ENCODE data around the gene GPRASP3.
"Not testable (repeated sequence)": the region's sequence is repeated elsewhere in the genome, so short reads cannot be mapped to it uniquely, and the experiment has no call there.

GPRASP3 gene, protein sequence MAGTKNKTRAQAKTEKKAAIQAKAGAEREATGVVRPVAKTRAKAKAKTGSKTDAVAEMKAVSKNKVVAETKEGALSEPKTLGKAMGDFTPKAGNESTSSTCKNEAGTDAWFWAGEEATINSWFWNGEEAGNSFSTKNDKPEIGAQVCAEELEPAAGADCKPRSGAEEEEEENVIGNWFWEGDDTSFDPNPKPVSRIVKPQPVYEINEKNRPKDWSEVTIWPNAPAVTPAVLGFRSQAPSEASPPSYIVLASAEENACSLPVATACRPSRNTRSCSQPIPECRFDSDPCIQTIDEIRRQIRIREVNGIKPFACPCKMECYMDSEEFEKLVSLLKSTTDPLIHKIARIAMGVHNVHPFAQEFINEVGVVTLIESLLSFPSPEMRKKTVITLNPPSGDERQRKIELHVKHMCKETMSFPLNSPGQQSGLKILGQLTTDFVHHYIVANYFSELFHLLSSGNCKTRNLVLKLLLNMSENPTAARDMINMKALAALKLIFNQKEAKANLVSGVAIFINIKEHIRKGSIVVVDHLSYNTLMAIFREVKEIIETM

DNA sequence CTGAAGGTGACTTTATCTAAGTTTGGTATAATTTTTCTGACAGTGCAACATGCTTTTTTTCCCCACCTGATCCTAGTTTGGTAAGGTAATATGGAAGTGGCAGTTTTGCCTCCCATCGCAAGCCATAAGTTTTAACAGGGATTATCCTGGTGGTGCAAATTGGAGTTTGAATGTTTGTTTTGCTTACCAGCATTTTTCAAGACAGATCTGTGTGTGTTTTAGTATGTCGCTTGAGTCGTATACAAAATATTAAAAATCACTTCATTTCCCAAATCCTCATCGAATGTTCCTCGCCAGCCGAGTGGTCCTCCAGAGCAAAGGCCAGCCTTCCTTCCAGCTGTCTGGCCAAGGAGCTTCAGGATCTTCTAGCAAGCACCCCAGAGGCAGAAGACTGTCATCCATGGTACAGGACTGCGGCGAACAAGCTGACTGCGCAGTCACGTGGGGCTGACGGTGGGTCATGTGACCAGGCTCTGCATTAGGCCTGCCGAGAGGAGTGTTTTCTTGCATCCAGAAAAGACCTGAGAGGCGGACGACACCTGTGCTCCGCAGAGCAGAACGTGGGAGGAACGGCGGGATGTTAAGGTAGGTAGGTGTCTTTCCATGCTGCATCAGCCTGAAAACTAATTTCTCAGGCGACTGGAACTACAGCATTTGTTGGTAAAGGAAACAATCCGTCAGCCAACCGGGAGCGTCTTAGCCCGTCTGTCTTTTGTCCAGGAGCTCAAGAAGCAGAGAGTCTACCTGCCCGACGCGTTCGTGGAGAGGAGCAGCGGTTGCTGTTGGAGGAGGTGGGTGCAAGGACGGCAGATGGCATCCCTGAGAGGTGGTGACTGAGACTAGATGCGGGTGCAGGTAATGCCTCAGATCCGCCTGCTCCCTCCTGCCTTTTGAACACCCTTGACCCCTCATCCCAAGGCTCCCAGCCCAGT is at the start of gene GPRASP3:
GPRASP3 (plus strand) TSS at position 507 of the 932 bp plus-strand sequence. CDS start 28,253 bp downstream, outside the sequence.
- DNase-seq (ENCODE audit: low spot score) = peak; percentile 23

DNA sequence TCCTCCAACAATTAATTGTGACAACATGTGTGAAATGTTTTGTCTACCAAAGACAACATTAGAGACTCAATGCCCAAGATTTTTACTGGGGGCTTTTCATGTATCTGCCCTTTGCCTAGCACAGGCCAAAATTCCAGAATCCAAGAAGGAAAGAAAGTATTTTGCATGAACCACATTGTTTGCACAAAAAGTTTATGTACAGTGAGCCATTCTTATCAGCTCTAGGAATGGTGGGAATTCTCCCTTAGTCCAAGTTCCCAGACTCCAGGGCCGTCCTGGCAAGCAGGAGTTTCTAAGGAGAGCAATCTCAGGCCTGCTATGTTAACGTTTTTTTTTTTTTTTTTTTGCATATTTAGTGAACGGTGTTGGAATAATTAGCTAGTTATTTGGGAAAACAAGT is 47.7 kb upstream of the GPRASP3 start:
- no peak for DNase-seq (ENCODE audit: low spot score)

DNA sequence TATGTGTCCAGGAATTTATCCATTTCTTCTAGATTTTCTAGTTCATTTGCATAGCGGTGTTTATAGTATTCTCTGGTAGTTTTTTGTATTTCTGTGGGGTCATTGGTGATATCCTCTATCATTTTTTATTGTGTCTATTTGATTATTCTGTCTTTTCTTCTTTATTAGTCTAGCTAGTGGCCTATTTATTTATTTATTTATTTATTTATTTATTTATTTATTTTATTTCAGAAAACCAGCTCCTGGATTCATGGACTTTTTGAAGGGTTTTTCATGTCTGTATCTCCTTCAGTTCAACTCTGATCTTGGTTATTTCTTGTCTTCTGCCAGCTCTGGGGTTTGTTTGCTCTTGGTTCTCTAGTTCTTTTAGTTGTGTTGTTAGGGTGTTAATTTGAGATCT is 43.1 kb upstream of the GPRASP3 start:
- DNase-seq (ENCODE audit: low spot score) = not testable (repeated sequence)

DNA sequence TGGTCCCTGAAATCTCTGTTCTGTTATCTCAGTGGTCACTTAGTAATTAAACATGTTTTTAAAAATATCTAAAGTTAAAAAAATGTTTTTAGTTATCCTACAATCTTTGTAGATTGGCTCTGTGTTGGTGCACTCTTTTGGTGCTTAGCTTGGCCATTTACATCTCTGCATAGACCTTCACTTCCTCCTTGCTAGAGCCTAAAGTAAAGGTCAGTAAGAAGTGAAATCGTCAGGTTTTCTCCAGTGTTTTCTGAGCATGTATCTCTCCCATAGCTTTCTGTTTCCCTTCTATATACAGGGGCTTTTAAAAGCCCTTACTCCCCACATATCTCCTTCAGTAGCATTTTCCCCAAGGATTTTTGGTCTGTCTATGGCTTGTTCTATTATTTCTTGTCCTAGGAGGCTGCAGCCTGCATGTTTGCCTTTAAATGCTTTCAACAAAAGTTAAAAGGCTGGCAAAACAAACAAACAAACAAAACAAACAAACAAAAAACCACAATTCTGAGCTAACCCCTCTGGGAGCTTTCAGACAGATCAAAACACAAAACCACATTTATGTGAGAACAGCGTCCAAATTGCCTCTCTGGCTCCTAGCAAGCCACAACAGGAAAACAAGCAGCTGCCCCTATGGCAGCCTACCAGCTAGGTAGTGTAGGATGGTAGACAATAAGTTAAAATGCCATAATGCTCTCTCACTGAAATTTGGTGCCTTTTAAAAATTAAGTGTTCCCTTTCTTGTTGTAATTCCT is 35.6 kb upstream of the GPRASP3 start:
- DNase-seq (ENCODE audit: low spot score) = no peak

DNA sequence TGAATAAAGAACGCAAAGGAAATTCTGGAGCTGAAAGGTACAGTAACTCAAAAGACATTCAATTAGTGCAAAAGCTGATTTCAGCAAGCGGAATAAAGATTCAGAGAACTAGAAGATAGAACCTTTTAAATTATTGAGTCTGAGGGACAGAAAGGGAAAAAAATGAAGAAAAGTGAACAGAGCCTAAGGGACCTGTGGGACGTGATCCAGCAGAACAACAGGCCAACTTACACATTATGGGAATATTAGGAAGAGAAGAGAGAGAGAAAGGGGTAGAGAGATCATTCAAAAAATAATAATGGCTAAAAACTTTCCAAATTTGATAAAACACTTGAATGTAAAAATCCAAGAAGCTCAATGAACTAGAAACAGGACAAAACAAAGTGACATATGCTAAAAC is 25.8 kb upstream of the GPRASP3 start:
- no peak for DNase-seq (ENCODE audit: low spot score)

DNA sequence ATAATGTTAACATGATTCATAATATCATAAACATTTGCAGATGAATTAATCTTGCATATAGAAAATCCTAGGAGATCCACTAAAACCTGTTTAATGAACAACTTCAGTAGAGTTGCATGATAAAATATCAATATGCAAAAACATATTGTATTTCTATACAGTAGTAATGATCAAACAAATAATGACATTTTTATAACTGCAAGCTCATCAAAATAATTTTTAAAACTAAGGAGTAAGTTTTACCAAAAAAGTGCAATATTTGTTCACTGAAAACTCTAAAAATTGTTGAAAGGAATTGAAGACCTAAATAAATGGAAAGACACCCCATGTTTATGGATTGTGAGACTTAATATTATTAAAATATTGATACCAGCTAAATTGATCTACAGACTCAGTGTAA is 24.2 kb upstream of the GPRASP3 start:
- DNase-seq (ENCODE audit: low spot score) = no peak

DNA sequence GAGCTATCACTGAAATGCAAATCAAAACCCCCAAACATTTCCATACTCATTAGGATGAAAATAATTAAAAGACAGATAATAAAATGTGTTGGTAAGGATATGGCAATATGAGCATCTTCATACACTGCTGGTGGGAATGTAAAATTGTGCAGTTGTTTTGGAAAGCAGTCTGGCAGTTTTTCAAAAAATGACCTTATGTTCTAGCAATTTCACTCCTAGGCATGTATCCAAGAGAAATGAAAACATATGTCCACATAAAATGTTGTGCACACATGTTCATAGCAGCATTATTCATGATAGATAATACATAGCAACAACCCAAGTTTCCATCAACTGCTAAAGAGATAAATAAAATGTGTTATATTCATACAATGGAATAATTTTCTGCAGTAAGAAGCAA is 23.0 kb upstream of the GPRASP3 start:
- no peak for DNase-seq (ENCODE audit: low spot score)

DNA sequence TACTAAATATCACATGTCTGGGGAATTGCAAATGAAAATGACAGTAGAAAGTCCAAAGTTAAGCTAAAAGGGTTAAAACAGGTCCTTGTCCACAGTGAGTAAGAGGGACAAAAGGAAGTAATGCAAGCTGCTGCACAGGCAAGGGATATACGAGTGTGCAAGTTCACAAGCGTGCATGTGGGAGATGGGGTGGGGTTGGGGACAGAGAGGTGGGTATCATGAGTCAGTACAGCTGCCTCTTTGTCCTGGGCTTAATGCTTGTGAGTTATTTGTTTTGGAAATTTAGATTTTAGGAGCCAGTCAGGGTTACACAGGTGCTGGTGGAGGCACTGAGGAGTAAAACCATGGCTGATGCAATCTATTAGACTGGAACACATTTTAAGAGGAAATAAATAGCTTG is 11.6 kb upstream of the GPRASP3 start:
- DNase-seq (ENCODE audit: low spot score) = no peak

DNA sequence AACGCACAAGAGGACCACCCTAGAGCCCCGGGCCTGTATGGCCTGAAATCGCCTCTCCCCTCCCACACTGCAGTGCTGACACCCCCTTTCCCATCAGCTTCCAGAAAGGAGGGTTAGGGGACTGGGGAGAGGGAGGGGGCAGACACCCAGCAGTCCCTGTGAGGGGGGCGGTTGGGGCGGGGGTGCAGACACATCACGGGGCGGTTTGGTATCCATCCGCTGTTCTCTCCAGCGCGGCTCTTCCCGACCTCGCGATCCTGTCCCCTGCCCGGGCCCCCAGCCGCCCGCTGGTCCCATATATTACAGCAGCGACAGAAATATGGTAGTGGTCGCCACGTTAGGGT is 8.7 kb upstream of the GPRASP3 start:
- no peak for DNase-seq (ENCODE audit: low spot score)

DNA sequence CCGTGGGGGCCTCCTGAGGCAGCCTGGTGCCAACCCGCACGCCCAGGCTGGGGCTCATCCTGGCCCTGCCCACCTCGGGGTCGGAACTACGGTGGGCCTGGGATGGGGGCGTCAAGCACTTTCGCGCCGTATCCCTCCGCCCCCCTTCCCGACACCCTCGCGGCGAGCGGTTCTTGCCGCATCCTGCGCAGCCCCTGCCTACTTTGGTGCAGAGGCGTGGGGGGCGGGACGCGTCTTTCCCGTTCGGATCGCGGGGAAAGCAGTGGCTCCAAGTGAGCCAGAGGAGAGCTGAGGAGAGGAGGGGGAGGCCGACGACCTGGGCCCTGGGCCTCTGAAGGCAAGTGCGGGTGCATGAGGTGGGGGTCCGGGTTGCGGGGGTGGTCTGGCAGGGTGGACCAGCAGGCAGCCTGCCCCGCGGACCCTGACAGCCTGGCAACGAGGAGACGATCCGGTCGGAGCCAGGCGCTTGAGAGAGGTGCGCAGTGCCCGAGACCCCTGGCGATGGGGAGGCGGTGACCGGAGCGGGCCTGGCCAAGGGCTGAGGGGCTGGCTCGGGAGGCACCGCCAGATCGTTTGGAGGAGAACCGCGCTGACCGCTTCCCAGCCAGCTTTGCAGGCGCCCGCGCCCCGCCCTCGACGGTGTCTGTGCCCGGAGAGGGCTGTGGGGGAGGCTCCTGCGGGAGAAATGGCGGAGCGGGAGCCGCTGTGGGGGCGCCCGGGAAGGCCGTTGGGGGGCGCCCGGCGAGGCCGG is 8.2 kb upstream of the GPRASP3 start, which contains the start of gene GPRASP2:
GPRASP2 (plus strand) TSS at position 233 of the 751 bp plus-strand sequence. CDS start 2,422 bp downstream, outside the sequence.
- DNase-seq (ENCODE audit: low spot score) = no peak

DNA sequence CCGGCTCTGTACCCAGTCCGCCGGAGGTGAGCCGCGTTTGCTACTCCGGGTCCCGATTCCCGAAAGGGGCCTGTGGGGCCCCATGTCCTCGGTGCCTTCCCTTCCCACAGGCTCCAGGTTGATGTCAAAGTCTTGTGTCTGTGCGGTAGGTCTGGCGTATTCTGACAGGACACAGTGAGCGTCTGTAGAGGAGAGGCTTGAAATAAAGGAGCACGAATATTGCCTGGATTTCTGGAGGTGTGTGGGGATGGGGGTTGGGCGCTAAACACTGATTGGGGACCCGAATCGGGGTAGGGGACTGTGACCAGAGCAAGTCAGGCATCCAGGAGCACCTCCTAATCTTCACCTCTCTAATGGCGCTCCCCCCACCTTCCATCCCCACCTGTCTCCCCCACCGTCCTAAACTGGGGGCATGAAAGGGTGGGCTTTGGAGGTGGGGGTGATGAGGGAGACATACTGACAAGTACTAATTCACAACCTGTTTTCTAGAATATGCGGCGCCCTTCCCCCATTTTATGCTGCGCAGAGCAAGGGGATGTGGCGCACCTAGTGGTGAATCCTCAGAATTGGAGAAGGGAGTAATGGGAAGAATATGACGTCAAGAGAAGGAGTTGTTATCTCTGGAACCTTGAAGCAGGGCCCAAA is 7.4 kb upstream of the GPRASP3 start:
- DNase-seq (ENCODE audit: low spot score) = peak; percentile 31

DNA sequence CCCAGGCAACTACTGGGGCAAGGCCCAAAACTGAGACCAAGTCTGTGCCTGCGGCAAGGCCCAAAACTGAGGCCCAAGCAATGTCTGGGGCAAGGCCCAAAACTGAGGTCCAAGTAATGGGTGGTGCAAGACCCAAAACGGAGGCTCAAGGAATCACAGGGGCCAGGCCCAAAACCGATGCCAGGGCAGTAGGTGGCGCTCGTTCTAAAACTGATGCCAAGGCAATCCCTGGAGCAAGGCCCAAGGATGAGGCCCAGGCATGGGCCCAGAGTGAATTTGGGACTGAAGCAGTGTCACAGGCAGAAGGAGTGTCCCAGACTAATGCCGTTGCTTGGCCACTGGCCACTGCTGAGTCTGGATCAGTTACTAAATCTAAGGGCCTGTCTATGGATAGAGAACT is 5.5 kb upstream of the GPRASP3 start:
- DNase-seq (ENCODE audit: low spot score) = no peak

DNA sequence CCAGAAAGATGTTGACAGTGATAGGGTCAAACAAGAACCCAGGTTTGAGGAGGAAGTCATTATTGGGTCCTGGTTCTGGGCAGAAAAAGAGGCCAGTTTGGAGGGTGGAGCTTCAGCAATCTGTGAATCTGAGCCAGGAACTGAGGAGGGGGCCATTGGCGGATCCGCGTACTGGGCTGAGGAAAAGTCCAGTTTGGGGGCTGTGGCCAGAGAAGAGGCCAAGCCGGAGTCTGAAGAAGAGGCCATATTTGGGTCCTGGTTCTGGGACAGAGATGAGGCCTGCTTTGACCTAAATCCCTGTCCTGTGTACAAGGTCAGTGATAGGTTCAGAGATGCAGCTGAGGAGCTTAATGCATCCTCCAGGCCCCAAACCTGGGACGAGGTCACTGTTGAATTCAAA is 4.6 kb upstream of the GPRASP3 start:
- DNase-seq (ENCODE audit: low spot score) = no peak

DNA sequence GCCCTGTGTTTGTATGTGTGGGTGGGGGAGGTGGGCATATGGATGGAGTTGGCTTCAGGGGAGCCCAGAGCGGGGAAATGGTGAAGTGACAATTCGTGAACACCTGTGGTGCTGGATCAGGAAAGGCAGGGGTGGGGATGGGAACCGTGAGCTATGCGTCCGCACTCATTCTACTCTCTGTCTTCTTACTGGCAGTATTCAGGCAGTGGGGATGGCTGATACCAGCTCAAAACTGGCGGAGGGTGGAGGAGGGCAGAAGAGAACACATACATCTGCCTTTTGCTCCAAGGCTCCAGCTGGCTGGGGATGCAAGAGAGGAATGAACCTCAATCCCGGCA is 595 bp downstream of the GPRASP3 start:
- not testable (repeated sequence) for DNase-seq (ENCODE audit: low spot score)

DNA sequence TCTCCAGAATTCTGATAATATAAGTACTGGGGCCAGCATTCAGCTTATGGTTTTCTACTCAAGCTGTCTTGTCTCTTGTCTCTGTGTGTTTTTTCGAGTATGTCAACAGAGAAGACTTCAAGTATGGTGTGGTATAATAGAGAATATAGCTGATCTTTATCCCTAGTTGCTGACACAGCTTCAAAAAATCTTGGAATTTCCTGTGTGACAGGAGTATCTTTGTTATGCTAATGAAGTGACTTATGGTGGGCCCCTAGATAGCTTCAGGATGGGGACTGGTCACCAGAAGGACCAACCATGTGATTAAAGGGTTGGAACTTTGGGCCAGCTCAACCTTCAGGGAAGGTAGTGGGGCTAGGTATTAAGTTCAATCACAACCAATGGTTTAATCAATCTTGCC is 2.9 kb downstream of the GPRASP3 start:
- peak; percentile 18 for DNase-seq (ENCODE audit: low spot score)

DNA sequence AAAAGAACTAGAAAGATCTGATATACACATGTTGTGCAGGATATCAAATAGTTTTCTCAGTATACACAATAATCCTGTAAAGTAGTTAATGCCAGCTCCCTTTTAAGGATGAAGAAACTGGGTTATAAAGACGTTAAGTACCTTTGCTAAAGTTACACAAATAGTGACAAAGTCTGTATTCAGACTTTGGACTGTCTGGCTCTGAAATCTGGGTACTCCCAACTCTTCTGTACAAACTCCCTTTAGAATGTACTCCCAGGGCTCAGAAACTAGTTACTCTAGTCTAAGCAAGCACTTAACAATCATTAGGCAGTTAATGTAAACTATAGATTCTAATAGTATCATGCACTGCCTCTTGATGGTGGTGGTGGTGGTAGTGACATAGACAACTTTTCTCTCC is 7.2 kb downstream of the GPRASP3 start:
- no peak for DNase-seq (ENCODE audit: low spot score)

DNA sequence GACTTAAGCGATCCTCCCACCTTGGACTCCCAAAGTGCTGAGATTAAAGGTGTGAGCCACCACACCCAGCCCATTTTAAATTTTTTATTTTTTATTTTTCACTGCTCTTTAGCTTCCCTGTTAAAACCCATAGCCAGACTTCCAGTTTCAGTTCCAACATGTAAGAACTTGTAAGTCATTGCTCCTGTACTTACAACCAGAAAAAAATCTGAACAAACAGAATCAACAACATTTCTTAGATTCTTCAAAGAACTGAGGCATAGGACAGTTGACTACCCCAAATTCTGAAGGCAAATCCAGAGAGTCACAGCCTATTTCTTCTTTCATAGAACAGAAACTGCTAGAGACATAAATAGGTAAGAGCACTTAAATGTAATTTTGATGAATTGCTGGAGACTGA is 8.1 kb downstream of the GPRASP3 start:
- DNase-seq (ENCODE audit: low spot score) = no peak

DNA sequence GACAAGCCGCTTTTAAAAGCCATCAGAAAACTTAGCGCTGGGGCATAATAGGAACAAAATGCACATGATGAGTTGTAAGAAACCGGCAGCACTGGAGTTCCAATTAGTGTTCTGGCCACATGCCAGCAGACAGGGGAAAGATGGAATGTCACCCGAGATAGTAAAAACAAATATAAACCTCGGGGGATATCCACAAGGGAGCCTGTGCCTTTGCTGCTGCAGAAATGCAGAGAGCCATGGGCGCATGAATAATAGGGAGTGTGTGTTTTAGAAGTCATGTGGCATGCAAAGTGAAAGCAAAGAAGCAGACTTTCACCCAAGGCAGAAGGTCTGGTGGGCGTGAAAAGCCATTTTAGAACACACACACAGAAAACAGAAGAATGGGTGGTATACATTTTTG is 19.1 kb downstream of the GPRASP3 start:
- no peak for DNase-seq (ENCODE audit: low spot score)

DNA sequence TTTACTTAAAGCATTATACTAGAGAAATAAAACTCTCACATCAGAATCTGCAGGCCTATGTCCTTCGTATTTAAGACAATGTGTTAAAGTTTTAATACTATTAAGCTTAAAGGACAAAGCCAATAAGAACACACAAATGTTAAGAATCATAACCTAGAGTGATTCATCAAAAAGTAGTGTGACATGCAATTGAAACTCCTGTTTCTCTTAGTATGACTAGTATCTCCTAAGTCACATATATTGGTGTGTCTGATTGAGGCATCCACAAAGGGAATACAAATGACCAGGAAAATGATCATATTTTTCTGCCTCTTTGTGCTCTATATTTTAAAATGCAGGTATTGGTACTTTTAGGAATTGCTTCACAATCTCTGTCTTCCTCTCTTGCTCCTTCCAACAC is 23.8 kb downstream of the GPRASP3 start:
- DNase-seq (ENCODE audit: low spot score) = no peak

DNA sequence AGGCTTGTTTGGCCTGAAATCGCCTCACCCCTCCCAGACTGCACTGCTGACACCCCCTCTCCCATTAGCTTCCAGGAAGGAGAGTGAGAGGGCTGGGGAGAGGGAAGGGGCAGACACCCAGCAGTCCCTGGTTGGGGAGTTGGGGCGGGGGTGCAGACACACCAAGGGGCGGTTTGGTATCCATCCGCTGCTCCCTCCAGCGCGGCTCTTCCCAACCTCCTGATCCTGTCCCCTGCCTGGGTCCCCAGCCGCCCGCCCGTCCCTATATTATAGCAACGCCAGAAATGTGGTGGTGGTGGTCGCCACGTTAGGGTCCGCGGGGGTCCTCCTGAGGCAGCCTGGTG is 24.9 kb downstream of the GPRASP3 start:
- DNase-seq (ENCODE audit: low spot score) = no peak
